ENCODE measurements around the gene BRD1.

GRCh38 chr22:49781289-49781782, 46.3 kb downstream of the BRD1 start:
- TF ChIP-seq POLR2A (IDR thresholded peaks at IDR 0.05), result no peak
- TF ChIP-seq, protein P1, sequence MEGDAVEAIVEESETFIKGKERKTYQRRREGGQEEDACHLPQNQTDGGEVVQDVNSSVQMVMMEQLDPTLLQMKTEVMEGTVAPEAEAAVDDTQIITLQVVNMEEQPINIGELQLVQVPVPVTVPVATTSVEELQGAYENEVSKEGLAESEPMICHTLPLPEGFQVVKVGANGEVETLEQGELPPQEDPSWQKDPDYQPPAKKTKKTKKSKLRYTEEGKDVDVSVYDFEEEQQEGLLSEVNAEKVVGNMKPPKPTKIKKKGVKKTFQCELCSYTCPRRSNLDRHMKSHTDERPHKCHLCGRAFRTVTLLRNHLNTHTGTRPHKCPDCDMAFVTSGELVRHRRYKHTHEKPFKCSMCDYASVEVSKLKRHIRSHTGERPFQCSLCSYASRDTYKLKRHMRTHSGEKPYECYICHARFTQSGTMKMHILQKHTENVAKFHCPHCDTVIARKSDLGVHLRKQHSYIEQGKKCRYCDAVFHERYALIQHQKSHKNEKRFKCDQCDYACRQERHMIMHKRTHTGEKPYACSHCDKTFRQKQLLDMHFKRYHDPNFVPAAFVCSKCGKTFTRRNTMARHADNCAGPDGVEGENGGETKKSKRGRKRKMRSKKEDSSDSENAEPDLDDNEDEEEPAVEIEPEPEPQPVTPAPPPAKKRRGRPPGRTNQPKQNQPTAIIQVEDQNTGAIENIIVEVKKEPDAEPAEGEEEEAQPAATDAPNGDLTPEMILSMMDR (IDR thresholded peaks at IDR 0.05), result no peak

Data from suprapubic skin (tissue), 3 donors.